HepG2 (cell line): ENCODE results near the gene ARL15. TPM values are rescaled to one million over a fixed set of nuclear protein-coding genes. Genes with fewer than 3 reads are reported as not detected.

Experiments used
- ATAC-seq: fragments of 200-7000 bp; cut with Tn5 transposase; 3 replicates; pipeline ENCODE4 v1.9.1; 2020; ENCODE audit warnings: mild to moderate bottlenecking, moderate library complexity
- BruUV-seq: library from RNA; stranded (reverse); fragments of 400-500 nt; replicated peaks from 2 replicates; lab custom pipeline; 2021; lab: Mats Ljungman, UMichigan
- CTCF ChIA-PET: fragments of 300-600 bp; formaldehyde crosslinking; extraction: SDS; loops from one replicate; lab custom pipeline; 2021; ENCODE audit warnings: low total read pairs, inconsistent platforms, low intra/inter-chr PET ratio; lab: Yijun Ruan, JAX
- POLR2A ChIA-PET: fragments of 350-600 bp; sonication (Branson Sonifier 250); formaldehyde crosslinking; loops from one replicate; lab custom pipeline; 2020; ENCODE audit warnings: antibody characterized with exemption, inconsistent platforms; lab: Yijun Ruan, JAX
- DNase-seq: peaks from one replicate; pipeline ENCODE4 v3.0.0-alpha.2; 2015; ENCODE audit warnings: low spot score
- FAIRE-seq: peaks from 3 replicates; lab custom pipeline; 2011; peaks lifted over from hg19 to GRCh38; lab: Jason Lieb, UNC
- H2AFZ ChIP-seq: one replicate; pipeline ENCODE4 v1.6.1; 2011; ENCODE audit warnings: low read length, inconsistent platforms
- H3K27ac ChIP-seq: fragments of 300-600 bp; 3 replicates; pipeline ENCODE4 v1.8.0; 2011; ENCODE audit warnings: mixed run types, mild to moderate bottlenecking, mixed read lengths, low read length, inconsistent platforms; ENCODE audit not compliant: insufficient read depth; ENCODE audit errors: extremely low read length
- H3K27me3 ChIP-seq, 2 experiments: fragments of 200-600 bp in 1 of 2; 2 replicates in 1 of 2; 3 replicates in 1 of 2; pipeline versions ENCODE4 v1.6.0 to v1.8.0; 2011; ENCODE audit warnings: low read length in 2 of 2, mild to moderate bottlenecking in 2 of 2, moderate library complexity in 2 of 2, inconsistent platforms in 1 of 2; ENCODE audit not compliant: insufficient read depth in 2 of 2, control insufficient read depth in 1 of 2
- H3K36me3 ChIP-seq, 2 experiments: fragments of 200-600 bp in 1 of 2; replicated peaks in 1 of 2; 2 replicates in 1 of 2; 3 replicates in 1 of 2; pipeline versions ENCODE4 v1.5.1 to v1.8.0; 2011; ENCODE audit warnings: low read length in 2 of 2, inconsistent platforms in 1 of 2; ENCODE audit not compliant: insufficient read depth in 2 of 2, control insufficient read depth in 1 of 2
- H3K4me1 ChIP-seq: 2 replicates; pipeline ENCODE4 v1.5.1; 2012; ENCODE audit warnings: low read length, inconsistent platforms; ENCODE audit not compliant: insufficient read depth
- H3K4me2 ChIP-seq: 2 replicates; pipeline ENCODE4 v1.6.0; 2011; ENCODE audit warnings: low read depth, low read length, inconsistent platforms
- H3K4me3 ChIP-seq, 3 experiments: fragments of 200-600 bp in 1 of 3; sonication (generic), shearing (Covaris generic) in 1 of 3; replicated peaks in 1 of 3; 2 replicates each; pipeline ENCODE4 v1.5.1; 2011 to 2016; ENCODE audit warnings: low read length in 3 of 3, inconsistent platforms in 2 of 3, low read depth in 2 of 3, mild to moderate bottlenecking in 2 of 3, control low read depth in 1 of 3, mixed read lengths in 1 of 3; ENCODE audit not compliant: insufficient read depth in 1 of 3
- H3K79me2 ChIP-seq: one replicate; pipeline ENCODE4 v1.6.1; 2011; ENCODE audit warnings: low read length, inconsistent platforms; ENCODE audit not compliant: insufficient read depth
- H3K9ac ChIP-seq: 2 replicates; pipeline ENCODE4 v1.6.0; 2011; ENCODE audit warnings: mild to moderate bottlenecking, low read depth, low read length, inconsistent platforms; ENCODE audit not compliant: insufficient read depth
- H3K9me3 ChIP-seq: 2 replicates; pipeline ENCODE4 v1.5.1; 2012; ENCODE audit warnings: mild to moderate bottlenecking, low read length
- H4K20me1 ChIP-seq: 2 replicates; pipeline ENCODE4 v1.6.0; 2011; ENCODE audit warnings: inconsistent platforms, mild to moderate bottlenecking, low read length, moderate library complexity; ENCODE audit not compliant: insufficient read depth
- ATF4 ChIP-seq, 2 experiments: fragments of 450-650 bp in 1 of 2; sonication (generic) in 1 of 2; formaldehyde crosslinking; IDR thresholded peaks; 2 replicates each; pipeline versions ENCODE4 v1.5.0 to v1.8.0; 2020 to 2022; ENCODE audit warnings: mild to moderate bottlenecking in 1 of 2, missing genetic modification reagents in 1 of 2
- SMYD3 ChIP-seq: sonication (generic); formaldehyde crosslinking; IDR thresholded peaks from 2 replicates; pipeline ENCODE4 v1.8.1; 2023; ENCODE audit warnings: mild to moderate bottlenecking, missing genetic modification reagents
- ZBED4 ChIP-seq: sonication (generic); formaldehyde crosslinking; IDR thresholded peaks from 2 replicates; pipeline ENCODE4 v1.4.0; 2020; ENCODE audit warnings: missing genetic modification reagents, borderline replicate concordance
- WGBS: methylation state at CpG from one replicate; pipeline ENCODE4 v1.1.6; 2017; ENCODE audit warnings: low lambda C conversion rate; 5-methylcytosine and 5-hydroxymethylcytosine counted together
- in situ Hi-C: cut with HindIII; loops from 2 replicates; pipeline ENCODE4 v1.10.0; 2017; ENCODE audit warnings: low pct_unique_long_range_greater_than_20kb; ENCODE audit not compliant: extremely low pct_ligation_motif_present
- intact Hi-C: fragments of 100-400 bp; cut with micrococcal nuclease; formaldehyde crosslinking; loops from one replicate; pipeline ENCODE4 v1.10.0; 2022; ENCODE audit not compliant: unreplicated experiment
- polyA plus RNA-seq, 8 experiments: library from polyadenylated mRNA; depleted of rRNA in 3 of 8; stranded (reverse) in 7 of 8; unstranded in 1 of 8; fragments of >200 nt; fragmentation: Illumina TruSeq in 4 of 8; extraction: Trizol in 4 of 8; gene quantifications; 2 replicates each; pipeline versions ENCODE4 v1.2.1 to v1.2.3, GENCODE V29; 2011 to 2016; ENCODE audit warnings: low read depth in 4 of 8, missing spikeins in 1 of 8, mixed read lengths in 1 of 8; ENCODE audit not compliant: insufficient read depth in 1 of 8
- total RNA-seq, 5 experiments: library from RNA; depleted of rRNA; stranded (reverse); fragments of >200 nt; fragmentation: Illumina TruSeq; extraction: Trizol; gene quantifications; 2 replicates each; pipeline ENCODE4 v1.2.3, GENCODE V29; 2016; ENCODE audit warnings: low read depth in 1 of 5

Gene ARL15
- total and polyA plus RNA-seq, 2 of the 13 experiments (the other 11 are each of a cell fraction or from before 2014, with no cell fraction given), result 2.5 to 7.7 TPM

GRCh38 chr5:54084696-54085095 is 225.7 kb downstream of the ARL15 start (continued):
- no peak for TF ChIP-seq ATF4 (CRISPR knock-in tag; IDR thresholded peaks at IDR 0.05)

GRCh38 chr5:54083851-54084250 is 226.5 kb downstream of the ARL15 start:
- Histone ChIP-seq H4K20me1 (no peaks in the 10 kb centered on the region), H3K36me3 (no peaks in the 10 kb centered on the region), H3K9me3 (no peaks in the 10 kb centered on the region), H3K27ac (no peak overlapping the region), H3K4me2 (no peak overlapping the region), H3K79me2 (no peaks in the 10 kb centered on the region), H3K4me3 (no peak overlapping the region), H3K27me3 (no peaks in the 10 kb centered on the region; a peak in 1 of 5 replicates), H3K4me1 (no peaks in the 10 kb centered on the region), H2AFZ (no peak overlapping the region), H3K9ac (no peak overlapping the region)
- no peak for TF ChIP-seq ZBED4 (CRISPR knock-in tag)
- TF ChIP-seq SMYD3 (CRISPR knock-in tag), result no peak
- BruUV-seq, result no TSS peak
- ChIA-PET POLR2A (no interaction called here), CTCF (no interaction called here)
- in situ Hi-C loops, result no loop called here
- no peak for ATAC-seq
- WGBS, result 94% methylated on average over 2 of the region's 3 CpGs
- no peak for FAIRE-seq
- DNase-seq, result no peak
- intact Hi-C loops, result loop anchor here (5.0 kb wide), 1 partner anchor 1357 kb away; no protein-coding TSS in a partner anchor
